WERI-Rb-1 (cell line): Measurements from ENCODE around the gene ANTXR2.

ENCODE experiments used
- DNase-seq: peaks from one replicate; pipeline ENCODE4 v3.0.0-alpha.2; 2020
- H3K27ac ChIP-seq: fragments of 250-450 bp; sonication (Bioruptor Pico); 2 replicates; pipeline ENCODE4 v1.5.1; 2020; ENCODE audit warnings: mild to moderate bottlenecking, moderate library complexity
- H3K27me3 ChIP-seq: fragments of 250-450 bp; sonication (Bioruptor Pico); 2 replicates; pipeline ENCODE4 v1.5.1; 2021; ENCODE audit warnings: mild to moderate bottlenecking, low read depth, moderate library complexity; ENCODE audit not compliant: insufficient read depth, severe bottlenecking
- H3K36me3 ChIP-seq: fragments of 250-450 bp; sonication (Bioruptor Pico); 2 replicates; pipeline ENCODE4 v1.5.1; 2020; ENCODE audit warnings: mild to moderate bottlenecking, moderate library complexity
- H3K4me3 ChIP-seq: 2 replicates; pipeline ENCODE4 v1.5.1; 2011; ENCODE audit warnings: low read depth, mild to moderate bottlenecking, control low read depth, low read length
- H3K9me3 ChIP-seq: fragments of 250-450 bp; sonication (Bioruptor Pico); 2 replicates; pipeline ENCODE4 v1.5.1; 2021; ENCODE audit warnings: mild to moderate bottlenecking, moderate library complexity; ENCODE audit not compliant: severe bottlenecking
- CTCF ChIP-seq: IDR thresholded peaks from 2 replicates; pipeline ENCODE4 v1.5.1; 2011; ENCODE audit warnings: low read depth, mild to moderate bottlenecking, control low read depth, inconsistent platforms, low read length

The ANTXR2 gene

GRCh38 chr4:79854856-79855502, 218.1 kb downstream of the ANTXR2 start:
- TF ChIP-seq CTCF = no peak
- no peak overlapping the region for H3K4me3 ChIP-seq
- peaks cover 19% of the 10 kb centered on the region for H3K36me3 ChIP-seq
- no peaks in the 10 kb centered on the region for H3K27me3 ChIP-seq
- peak overlapping the region; percentile 36 for H3K27ac ChIP-seq
- H3K9me3 ChIP-seq = no peaks in the 10 kb centered on the region
- DNase-seq = no peak

- DNase-seq = no peak
- H3K4me3 ChIP-seq = no peak overlapping the region
- peaks cover 22% of the 10 kb centered on the region for H3K36me3 ChIP-seq
- H3K27me3 ChIP-seq = no peaks in the 10 kb centered on the region
- H3K27ac ChIP-seq = no peak overlapping the region
- no peak for TF ChIP-seq CTCF
- no peaks in the 10 kb centered on the region for H3K9me3 ChIP-seq
Observed at GRCh38 chr4:79852305-79852730, 220.7 kb downstream of the ANTXR2 start.

GRCh38 chr4:79851625-79852304, 221.3 kb downstream of the ANTXR2 start:
- Histone ChIP-seq H3K9me3 (no peaks in the 10 kb centered on the region), H3K36me3 (peaks cover 21% of the 10 kb centered on the region), H3K27me3 (no peaks in the 10 kb centered on the region), H3K4me3 (no peak overlapping the region), H3K27ac (no peak overlapping the region)
- no peak for TF ChIP-seq CTCF
- DNase-seq = no peak
